ENCODE data around the gene POLDIP3.

Gene POLDIP3

DNA sequence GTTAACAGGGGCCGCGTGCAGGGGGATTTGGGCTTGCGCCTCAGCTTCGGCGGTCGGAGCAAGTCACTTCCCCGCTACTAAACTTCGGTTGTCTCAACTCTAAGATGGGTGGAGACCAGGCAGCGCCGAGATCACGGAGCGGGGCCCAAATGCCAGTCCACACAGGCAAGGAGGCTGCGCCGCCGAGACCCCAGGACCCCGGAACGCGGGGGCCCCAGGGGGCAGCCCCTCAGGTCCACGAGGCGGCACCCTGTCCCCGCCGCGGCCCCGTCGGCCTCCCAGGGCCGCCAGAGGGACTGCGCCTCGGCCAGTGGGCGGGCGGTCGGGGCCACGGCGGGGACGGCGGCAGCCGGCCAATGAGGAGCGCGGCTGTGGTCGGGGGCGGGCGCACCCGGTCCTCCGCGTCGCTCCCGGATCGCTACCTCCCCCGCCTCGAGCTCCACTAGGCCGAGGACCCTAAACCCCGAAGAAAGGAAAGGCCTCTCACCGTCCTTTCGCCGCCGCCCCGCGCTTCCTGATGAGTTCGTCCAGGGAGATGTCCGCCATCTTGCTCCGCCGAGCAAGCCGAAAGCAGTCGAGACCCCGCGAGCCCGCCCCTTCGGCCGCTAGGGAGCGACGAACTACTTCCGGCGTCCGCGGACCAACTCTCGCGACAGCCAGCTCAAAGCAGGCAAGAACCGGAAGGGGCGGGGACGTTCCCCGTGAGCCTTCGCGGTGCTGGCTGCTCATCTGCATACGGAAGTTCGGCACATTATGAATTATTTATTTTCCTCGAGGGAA lies at the start of gene POLDIP3:
Gene POLDIP3 (minus strand): TSS at position 572 of the 780 bp plus-strand sequence. CDS start 26 bp downstream, at position 546.
- TF ChIP-seq, protein P1, sequence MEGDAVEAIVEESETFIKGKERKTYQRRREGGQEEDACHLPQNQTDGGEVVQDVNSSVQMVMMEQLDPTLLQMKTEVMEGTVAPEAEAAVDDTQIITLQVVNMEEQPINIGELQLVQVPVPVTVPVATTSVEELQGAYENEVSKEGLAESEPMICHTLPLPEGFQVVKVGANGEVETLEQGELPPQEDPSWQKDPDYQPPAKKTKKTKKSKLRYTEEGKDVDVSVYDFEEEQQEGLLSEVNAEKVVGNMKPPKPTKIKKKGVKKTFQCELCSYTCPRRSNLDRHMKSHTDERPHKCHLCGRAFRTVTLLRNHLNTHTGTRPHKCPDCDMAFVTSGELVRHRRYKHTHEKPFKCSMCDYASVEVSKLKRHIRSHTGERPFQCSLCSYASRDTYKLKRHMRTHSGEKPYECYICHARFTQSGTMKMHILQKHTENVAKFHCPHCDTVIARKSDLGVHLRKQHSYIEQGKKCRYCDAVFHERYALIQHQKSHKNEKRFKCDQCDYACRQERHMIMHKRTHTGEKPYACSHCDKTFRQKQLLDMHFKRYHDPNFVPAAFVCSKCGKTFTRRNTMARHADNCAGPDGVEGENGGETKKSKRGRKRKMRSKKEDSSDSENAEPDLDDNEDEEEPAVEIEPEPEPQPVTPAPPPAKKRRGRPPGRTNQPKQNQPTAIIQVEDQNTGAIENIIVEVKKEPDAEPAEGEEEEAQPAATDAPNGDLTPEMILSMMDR (conservative IDR thresholded peaks at IDR 0.05; ENCODE audit: low read depth, low read length), result peak; percentile 40
- peak; percentile 99 for DNase-seq (ENCODE audit: low read depth)
- H3K4me3 ChIP-seq (ENCODE audit: low read depth, low read length), result peak within 1 kb of the TSS; percentile 86

DNA sequence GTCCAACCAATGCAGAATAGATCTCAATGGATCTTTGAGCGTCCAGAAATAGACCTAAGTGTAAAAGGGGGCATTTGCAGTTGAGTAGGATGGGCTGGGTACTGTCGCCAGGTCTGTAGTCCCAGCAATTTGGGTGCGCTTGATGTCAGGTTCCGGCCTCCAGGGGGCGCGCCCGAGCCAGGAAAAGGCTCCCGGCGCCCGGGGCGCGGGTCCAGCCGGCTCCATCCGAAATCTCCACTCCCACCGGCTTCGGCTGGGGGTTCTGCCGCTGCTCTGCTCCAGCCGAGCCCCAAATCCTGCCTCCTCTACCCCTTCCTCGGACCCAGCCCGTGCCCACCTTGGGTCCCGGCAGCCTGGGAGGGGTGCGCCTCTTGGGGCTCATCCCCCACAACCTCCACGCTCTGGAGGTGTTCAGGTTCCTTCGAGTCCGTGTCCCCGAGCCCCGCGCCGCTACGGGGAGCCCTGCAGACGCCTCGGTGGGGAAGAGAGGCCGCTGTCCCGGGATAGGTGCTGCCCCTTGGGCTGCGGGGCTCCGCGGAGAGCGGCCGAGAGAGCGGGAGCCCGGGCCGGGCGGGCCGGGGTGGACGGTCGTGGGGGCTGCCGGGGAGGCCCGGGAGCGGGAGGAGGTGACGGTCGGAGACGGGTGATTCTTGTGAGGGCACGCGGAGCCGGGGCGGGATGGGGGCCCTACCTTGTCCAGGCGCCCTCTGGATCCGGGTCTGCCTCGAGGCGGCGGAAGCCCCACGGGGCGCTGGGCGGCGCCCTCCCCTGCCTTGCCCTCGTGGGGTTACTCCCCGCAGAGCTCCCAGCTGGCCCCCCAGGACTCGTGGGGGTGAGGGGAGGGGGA lies 47.5 kb upstream of the POLDIP3 start:
- DNase-seq (ENCODE audit: low read depth), result peak; percentile 66
- TF ChIP-seq, protein P1 (conservative IDR thresholded peaks at IDR 0.05; ENCODE audit: low read depth, low read length), result peak; percentile 88
- peak overlapping the region; percentile 68 for H3K4me3 ChIP-seq (ENCODE audit: low read depth, low read length)

GRCh38 chr22:42656578-42656977 lies 41.9 kb upstream of the POLDIP3 start:
- no peak for DNase-seq (ENCODE audit: low read depth)
- no peak overlapping the region for H3K4me3 ChIP-seq (ENCODE audit: low read depth, low read length)
- TF ChIP-seq, protein P1 (conservative IDR thresholded peaks at IDR 0.05; ENCODE audit: low read depth, low read length), result no peak

- TF ChIP-seq, protein P1 (conservative IDR thresholded peaks at IDR 0.05; ENCODE audit: low read depth, low read length), result no peak
- no peak for DNase-seq (ENCODE audit: low read depth)
- H3K4me3 ChIP-seq (ENCODE audit: low read depth, low read length), result no peak overlapping the region
These were observed 41.0 kb upstream of the POLDIP3 start for GRCh38 chr22:42655693-42656092.

DNA sequence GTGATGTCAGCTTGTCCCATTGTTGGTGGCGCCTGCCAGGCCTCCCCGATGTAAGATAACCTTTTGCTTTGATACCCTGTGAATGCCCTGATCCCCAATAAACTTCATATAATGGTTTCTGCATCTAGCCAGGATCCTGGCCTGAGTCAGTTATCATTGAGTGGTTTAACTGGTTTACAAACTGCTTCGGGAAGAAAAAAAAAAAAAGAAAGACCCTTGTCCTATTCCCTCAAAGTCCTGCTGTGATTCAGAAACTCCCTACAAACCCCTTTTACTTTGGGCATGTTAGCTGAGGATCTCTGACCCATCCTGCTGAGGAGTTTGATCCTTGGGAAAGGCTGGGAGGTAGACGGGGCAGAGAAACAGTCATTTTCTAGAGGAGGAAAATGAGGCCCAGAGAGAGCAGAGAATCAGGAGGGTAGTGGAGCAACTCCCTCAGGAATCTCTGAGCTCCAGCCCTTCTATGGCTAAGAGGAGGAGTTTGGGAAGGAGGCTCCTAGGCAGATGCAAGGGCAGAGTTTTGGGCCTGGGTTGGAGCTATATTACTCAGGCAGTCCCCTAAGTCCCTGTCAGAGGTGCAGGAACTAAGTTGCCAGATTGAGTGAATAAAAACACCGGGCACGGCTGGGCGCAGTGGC lies 39.9 kb upstream of the POLDIP3 start:
- TF ChIP-seq, protein P1 (conservative IDR thresholded peaks at IDR 0.05; ENCODE audit: low read depth, low read length), result no peak
- no peak overlapping the region for H3K4me3 ChIP-seq (ENCODE audit: low read depth, low read length)
- no peak for DNase-seq (ENCODE audit: low read depth)

DNA sequence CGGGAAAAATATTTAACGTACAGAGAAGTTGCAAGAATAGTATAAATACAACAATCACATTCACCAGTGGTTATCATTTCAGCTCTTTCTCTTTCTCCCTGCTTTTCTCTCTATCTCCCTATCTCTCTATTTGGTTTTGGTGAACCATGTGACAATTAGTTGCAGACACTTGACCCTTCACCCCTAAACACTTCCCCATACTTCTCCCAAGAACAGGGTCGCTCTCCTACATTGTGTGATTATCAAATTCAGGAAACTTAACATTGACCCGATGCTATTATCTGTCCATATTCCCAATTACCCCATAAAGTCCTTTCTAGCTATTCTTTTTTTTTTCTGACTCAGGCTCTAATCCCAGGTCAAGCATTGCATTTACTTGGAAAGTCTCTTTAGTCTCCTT lies 39.3 kb upstream of the POLDIP3 start:
- no peak for DNase-seq (ENCODE audit: low read depth)
- TF ChIP-seq, protein P1 (conservative IDR thresholded peaks at IDR 0.05; ENCODE audit: low read depth, low read length), result no peak
- H3K4me3 ChIP-seq (ENCODE audit: low read depth, low read length), result no peak overlapping the region
